ENCODE measurements around the gene HCK.

GRCh38 chr20:32089637-32090362 lies 37.8 kb downstream of the HCK start:
- TF ChIP-seq POLR2A (IDR thresholded peaks at IDR 0.05), result no peak
- TF ChIP-seq, protein P1, sequence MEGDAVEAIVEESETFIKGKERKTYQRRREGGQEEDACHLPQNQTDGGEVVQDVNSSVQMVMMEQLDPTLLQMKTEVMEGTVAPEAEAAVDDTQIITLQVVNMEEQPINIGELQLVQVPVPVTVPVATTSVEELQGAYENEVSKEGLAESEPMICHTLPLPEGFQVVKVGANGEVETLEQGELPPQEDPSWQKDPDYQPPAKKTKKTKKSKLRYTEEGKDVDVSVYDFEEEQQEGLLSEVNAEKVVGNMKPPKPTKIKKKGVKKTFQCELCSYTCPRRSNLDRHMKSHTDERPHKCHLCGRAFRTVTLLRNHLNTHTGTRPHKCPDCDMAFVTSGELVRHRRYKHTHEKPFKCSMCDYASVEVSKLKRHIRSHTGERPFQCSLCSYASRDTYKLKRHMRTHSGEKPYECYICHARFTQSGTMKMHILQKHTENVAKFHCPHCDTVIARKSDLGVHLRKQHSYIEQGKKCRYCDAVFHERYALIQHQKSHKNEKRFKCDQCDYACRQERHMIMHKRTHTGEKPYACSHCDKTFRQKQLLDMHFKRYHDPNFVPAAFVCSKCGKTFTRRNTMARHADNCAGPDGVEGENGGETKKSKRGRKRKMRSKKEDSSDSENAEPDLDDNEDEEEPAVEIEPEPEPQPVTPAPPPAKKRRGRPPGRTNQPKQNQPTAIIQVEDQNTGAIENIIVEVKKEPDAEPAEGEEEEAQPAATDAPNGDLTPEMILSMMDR (IDR thresholded peaks at IDR 0.05), result no peak
- no peak for TF ChIP-seq EP300 (IDR thresholded peaks at IDR 0.05)

Data from ovary (tissue), 3 donors.